ENCODE data around the gene DNAJB13. TPM values are rescaled to one million over a fixed set of nuclear protein-coding genes. Genes with fewer than 3 reads are reported as not detected.

DNAJB13 gene
- total RNA-seq, 1 experiment from 2014 or later, result not detected

DNA sequence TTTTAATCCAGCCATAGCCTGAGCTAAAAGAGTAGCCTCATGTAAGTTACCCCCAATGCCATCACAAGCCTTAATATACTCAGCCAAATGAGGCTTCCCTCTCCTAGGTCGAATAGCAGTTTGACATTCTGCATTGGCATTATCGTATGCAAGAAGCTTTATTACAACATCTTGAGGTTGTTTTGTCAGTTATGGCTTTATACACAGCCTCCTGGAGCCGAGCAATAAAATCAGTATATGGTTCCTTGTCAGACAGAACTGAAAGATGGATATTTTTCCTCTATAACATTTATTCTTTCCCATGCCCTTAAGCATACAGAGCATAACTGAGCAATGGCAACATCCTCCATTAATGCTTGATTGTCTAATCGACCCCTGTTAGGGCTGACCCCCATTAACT is 5.4 kb upstream of the DNAJB13 start:
- Histone ChIP-seq H3K27ac (ENCODE audit: insufficient read length, low read depth, low read length) (no peak overlapping the region), H2BK5ac (ENCODE audit: insufficient read length, low read length) (no peak overlapping the region), H3K23me2 (ENCODE audit: insufficient read length, low read depth, low read length, poor library complexity, severe bottlenecking) (no peaks in the 10 kb centered on the region), H2BK20ac (ENCODE audit: low read depth, low read length, poor library complexity, severe bottlenecking) (no peak overlapping the region), H3K79me1 (ENCODE audit: insufficient read depth, low read depth, low read length, poor library complexity, severe bottlenecking) (no peaks in the 10 kb centered on the region), H3K4me2 (ENCODE audit: insufficient read depth, insufficient read length, low read length) (no peak overlapping the region), H3K4ac (ENCODE audit: low read depth, low read length) (no peak overlapping the region), H3K23ac (ENCODE audit: insufficient read length, low read depth, low read length) (no peak overlapping the region), H3K4me1 (ENCODE audit: insufficient read depth, low read length) (no peaks in the 10 kb centered on the region), H4K5ac (ENCODE audit: insufficient read length, low read depth, low read length) (no peak overlapping the region), H3K18ac (ENCODE audit: insufficient read length, low read depth, low read length) (no peak overlapping the region), H3K9ac (ENCODE audit: extremely low read depth, insufficient read length, low read length) (no peak overlapping the region), H4K20me1 (ENCODE audit: control insufficient read depth, insufficient read depth, insufficient read length) (no peaks in the 10 kb centered on the region), H3K27me3 (ENCODE audit: insufficient read depth, low read length) (no peaks in the 10 kb centered on the region), H3K9me3 (ENCODE audit: control insufficient read depth, low read depth, low read length) (peaks cover 11% of the 10 kb centered on the region), H2BK15ac (ENCODE audit: low read depth, low read length) (no peak overlapping the region), H2BK12ac (ENCODE audit: insufficient read length, low read depth, low read length) (no peak overlapping the region), H3K79me2 (ENCODE audit: insufficient read depth, low read length) (no peaks in the 10 kb centered on the region), H3T11ph (ENCODE audit: low read length) (no peak overlapping the region), H4K8ac (replicated peaks; ENCODE audit: insufficient read length, low read depth, low read length) (no peak overlapping the region), H2AFZ (ENCODE audit: low read length) (no peak overlapping the region), H3K56ac (ENCODE audit: insufficient read length, low read depth, low read length) (no peak overlapping the region), H3K14ac (ENCODE audit: insufficient read depth, low read length) (no peak overlapping the region), H4K91ac (ENCODE audit: insufficient read length, low read depth, low read length) (no peak overlapping the region), H2BK120ac (ENCODE audit: low read depth, low read length, poor library complexity, severe bottlenecking) (no peak overlapping the region), H2AK5ac (ENCODE audit: insufficient read length, low read length) (no peak overlapping the region)
- Mint-ChIP-seq H3K27ac (no peak overlapping the region), H3K27me3 (ENCODE audit: low read depth) (peaks cover 3% of the 10 kb centered on the region; the same call in 1 of the 2 replicates), H3K4me3 (no peak overlapping the region), H3K9me3 (peaks cover 17 to 19% of the 10 kb centered on the region in 2 experiments), H3K4me1 (no peaks in the 10 kb centered on the region), H3K36me3 (ENCODE audit: insufficient read depth in 1 of 3, low read depth in 3 of 3) (peaks cover 7 to 19% (median 12%) of the 10 kb centered on the region in 3 experiments; a peak in 6 of 7 replicates)
- TF ChIP-seq, protein P1, sequence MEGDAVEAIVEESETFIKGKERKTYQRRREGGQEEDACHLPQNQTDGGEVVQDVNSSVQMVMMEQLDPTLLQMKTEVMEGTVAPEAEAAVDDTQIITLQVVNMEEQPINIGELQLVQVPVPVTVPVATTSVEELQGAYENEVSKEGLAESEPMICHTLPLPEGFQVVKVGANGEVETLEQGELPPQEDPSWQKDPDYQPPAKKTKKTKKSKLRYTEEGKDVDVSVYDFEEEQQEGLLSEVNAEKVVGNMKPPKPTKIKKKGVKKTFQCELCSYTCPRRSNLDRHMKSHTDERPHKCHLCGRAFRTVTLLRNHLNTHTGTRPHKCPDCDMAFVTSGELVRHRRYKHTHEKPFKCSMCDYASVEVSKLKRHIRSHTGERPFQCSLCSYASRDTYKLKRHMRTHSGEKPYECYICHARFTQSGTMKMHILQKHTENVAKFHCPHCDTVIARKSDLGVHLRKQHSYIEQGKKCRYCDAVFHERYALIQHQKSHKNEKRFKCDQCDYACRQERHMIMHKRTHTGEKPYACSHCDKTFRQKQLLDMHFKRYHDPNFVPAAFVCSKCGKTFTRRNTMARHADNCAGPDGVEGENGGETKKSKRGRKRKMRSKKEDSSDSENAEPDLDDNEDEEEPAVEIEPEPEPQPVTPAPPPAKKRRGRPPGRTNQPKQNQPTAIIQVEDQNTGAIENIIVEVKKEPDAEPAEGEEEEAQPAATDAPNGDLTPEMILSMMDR (conservative IDR thresholded peaks at IDR 0.05), result no peak
- WGBS (ENCODE audit: extremely low coverage, insufficient read length, low lambda C conversion rate), result no CpG with 5 or more reads among the region's 4 CpGs
- no peak for DNase-seq

Data from H9 (cell line).